Ishikawa (cell line): ENCODE data around the gene PLCL2.

Experiments used
- CREB1 ChIP-seq: IDR thresholded peaks from 2 replicates; pipeline ENCODE4 v1.6.1; 2012; ENCODE audit warnings: low read depth
- EP300 ChIP-seq: IDR thresholded peaks from 2 replicates; pipeline ENCODE4 v1.6.1; 2012; ENCODE audit warnings: borderline replicate concordance
- RAD21 ChIP-seq: IDR thresholded peaks from 2 replicates; pipeline ENCODE4 v1.6.1; 2012; ENCODE audit warnings: low read depth
- TAF1 ChIP-seq: IDR thresholded peaks from 2 replicates; pipeline ENCODE4 v1.6.1; 2012; ENCODE audit warnings: low read depth, mild to moderate bottlenecking
- TCF12 ChIP-seq: IDR thresholded peaks from 2 replicates; pipeline ENCODE4 v1.6.1; 2012; ENCODE audit warnings: low read depth
- TEAD4 ChIP-seq: IDR thresholded peaks from 2 replicates; pipeline ENCODE4 v1.6.1; 2012
- YY1 ChIP-seq: IDR thresholded peaks from 2 replicates; pipeline ENCODE4 v1.6.1; 2012; ENCODE audit warnings: low read depth
- TF ChIP-seq, protein P1 (sequence below): IDR thresholded peaks from 2 replicates; pipeline ENCODE4 v1.6.1; 2012
- TF ChIP-seq, protein P2 (sequence below): IDR thresholded peaks from 2 replicates; pipeline ENCODE4 v1.6.1; 2012; ENCODE audit warnings: low read depth, mild to moderate bottlenecking
- TF ChIP-seq, protein P3 (sequence below): IDR thresholded peaks from 2 replicates; pipeline ENCODE4 v1.6.1; 2012

DNA sequence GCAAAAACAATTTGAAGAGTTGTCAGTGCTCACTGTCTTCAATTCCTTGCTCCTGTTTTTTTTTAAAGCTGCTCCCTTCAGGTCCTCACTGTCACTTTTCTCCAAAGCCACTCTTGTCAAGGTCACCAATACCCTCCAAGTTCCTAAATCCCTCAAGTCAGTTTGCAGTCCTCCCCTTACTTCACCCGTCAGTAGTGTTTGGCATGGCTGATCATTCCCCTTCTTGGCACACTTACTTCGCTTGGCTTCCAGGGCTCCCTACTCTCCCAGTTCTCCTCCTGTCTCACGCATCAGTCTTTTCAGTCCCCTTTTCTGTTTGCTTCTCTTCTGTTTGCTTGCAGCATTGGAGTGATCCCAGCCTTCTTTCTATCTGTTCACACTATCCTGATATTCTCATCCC is 25.5 kb downstream of the PLCL2 start:
- TF ChIP-seq EP300 (no peak), RAD21 (no peak), TCF12 (no peak), TEAD4 (no peak), TAF1 (no peak), YY1 (no peak), CREB1 (no peak)
- TF ChIP-seq, protein P1, sequence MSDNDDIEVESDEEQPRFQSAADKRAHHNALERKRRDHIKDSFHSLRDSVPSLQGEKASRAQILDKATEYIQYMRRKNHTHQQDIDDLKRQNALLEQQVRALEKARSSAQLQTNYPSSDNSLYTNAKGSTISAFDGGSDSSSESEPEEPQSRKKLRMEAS: no peak
- TF ChIP-seq, protein P2, sequence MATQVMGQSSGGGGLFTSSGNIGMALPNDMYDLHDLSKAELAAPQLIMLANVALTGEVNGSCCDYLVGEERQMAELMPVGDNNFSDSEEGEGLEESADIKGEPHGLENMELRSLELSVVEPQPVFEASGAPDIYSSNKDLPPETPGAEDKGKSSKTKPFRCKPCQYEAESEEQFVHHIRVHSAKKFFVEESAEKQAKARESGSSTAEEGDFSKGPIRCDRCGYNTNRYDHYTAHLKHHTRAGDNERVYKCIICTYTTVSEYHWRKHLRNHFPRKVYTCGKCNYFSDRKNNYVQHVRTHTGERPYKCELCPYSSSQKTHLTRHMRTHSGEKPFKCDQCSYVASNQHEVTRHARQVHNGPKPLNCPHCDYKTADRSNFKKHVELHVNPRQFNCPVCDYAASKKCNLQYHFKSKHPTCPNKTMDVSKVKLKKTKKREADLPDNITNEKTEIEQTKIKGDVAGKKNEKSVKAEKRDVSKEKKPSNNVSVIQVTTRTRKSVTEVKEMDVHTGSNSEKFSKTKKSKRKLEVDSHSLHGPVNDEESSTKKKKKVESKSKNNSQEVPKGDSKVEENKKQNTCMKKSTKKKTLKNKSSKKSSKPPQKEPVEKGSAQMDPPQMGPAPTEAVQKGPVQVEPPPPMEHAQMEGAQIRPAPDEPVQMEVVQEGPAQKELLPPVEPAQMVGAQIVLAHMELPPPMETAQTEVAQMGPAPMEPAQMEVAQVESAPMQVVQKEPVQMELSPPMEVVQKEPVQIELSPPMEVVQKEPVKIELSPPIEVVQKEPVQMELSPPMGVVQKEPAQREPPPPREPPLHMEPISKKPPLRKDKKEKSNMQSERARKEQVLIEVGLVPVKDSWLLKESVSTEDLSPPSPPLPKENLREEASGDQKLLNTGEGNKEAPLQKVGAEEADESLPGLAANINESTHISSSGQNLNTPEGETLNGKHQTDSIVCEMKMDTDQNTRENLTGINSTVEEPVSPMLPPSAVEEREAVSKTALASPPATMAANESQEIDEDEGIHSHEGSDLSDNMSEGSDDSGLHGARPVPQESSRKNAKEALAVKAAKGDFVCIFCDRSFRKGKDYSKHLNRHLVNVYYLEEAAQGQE: no peak
- TF ChIP-seq, protein P3, sequence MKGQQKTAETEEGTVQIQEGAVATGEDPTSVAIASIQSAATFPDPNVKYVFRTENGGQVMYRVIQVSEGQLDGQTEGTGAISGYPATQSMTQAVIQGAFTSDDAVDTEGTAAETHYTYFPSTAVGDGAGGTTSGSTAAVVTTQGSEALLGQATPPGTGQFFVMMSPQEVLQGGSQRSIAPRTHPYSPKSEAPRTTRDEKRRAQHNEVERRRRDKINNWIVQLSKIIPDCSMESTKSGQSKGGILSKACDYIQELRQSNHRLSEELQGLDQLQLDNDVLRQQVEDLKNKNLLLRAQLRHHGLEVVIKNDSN: no peak
